GM12892 (cell line): ENCODE data around the gene CD163L1.
"Not testable (repeated sequence)": the region's sequence is repeated elsewhere in the genome, so short reads cannot be mapped to it uniquely, and the experiment has no call there.

Source experiments
- DNase-seq: peaks from one replicate; pipeline ENCODE4 v3.0.0; 2011; ENCODE audit not compliant: insufficient read length
- FAIRE-seq: peaks from 2 replicates; lab custom pipeline; 2011; peaks lifted over from hg19 to GRCh38; lab: Jason Lieb, UNC
- POLR2A ChIP-seq: IDR thresholded peaks from 2 replicates; pipeline ENCODE4 v1.6.1; 2011; ENCODE audit warnings: low read depth, low read length, control low read depth
- POLR2AphosphoS5 ChIP-seq: IDR thresholded peaks from 2 replicates; pipeline ENCODE4 v1.6.1; 2011; ENCODE audit warnings: low read depth, low read length, control low read depth
- TAF1 ChIP-seq: IDR thresholded peaks from 2 replicates; pipeline ENCODE4 v1.6.1; 2011; ENCODE audit warnings: low read depth, mild to moderate bottlenecking, control low read depth, low read length, borderline replicate concordance

Gene CD163L1

DNA sequence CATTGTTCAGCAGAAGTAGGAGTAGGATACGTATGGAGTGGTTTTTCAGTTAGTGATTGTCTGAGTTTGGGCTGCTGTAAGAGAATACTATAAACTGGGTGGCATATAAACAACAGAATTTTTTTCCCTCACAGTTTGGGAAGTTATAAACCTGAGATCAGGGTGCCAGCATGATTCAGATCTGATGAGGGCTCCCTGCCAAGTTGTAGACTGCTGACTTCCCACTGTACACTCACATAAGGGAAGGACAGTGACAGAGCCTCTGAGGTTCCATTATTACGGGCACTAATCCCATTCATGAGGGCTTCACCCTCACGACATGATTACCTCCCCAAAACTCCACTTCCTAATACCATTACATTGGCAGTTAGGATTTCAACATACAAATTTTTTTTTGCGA, 89.4 kb downstream of the CD163L1 start:
- DNase-seq (no peak), FAIRE-seq (no peak)
- TF ChIP-seq POLR2AphosphoS5: no peak
- TF ChIP-seq POLR2A: no peak
- TF ChIP-seq TAF1: no peak

DNA sequence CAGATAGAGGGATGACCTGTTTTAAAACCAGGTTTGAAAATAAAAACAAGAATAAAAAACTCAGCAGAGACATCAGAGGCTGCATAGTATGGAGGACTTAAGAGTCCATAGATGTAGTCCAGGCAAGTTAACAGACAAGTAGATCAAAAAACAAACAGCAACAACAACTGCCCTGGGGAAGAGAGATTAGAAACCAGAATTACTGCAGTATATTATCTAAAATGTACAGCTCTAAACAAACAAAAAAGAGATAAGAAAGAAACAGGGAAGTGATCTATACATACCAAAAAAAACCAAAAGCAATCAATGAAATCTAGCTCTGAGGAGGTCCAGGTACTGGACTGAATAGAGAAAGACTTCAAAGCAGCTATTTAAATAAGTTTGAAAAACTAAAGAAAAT, 91.3 kb downstream of the CD163L1 start:
- FAIRE-seq (no peak), DNase-seq (no peak)
- no peak for TF ChIP-seq POLR2A
- no peak for TF ChIP-seq POLR2AphosphoS5
- TF ChIP-seq TAF1: no peak

DNA sequence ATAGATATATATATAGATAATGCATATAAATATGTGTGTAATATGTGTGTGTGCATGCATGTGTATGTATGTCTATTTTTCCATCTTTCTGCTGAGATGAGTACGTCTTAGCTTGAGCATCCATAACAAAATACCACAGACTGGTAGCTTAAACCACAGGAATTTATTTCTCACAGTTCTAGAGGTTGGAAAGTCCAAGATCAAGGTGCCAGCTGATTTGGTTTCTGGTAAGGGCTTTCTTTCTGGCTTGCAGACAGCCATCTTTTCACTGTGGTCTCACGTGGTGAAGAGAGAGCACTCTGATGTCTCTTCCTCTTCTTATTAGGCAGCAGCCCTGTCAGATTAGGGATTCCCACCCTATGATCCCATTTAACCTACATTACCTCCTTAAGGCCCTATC, 92.8 kb downstream of the CD163L1 start:
- DNase-seq: no peak
- TF ChIP-seq POLR2A: no peak
- TF ChIP-seq TAF1: no peak
- TF ChIP-seq POLR2AphosphoS5: no peak
- FAIRE-seq: no peak

DNA sequence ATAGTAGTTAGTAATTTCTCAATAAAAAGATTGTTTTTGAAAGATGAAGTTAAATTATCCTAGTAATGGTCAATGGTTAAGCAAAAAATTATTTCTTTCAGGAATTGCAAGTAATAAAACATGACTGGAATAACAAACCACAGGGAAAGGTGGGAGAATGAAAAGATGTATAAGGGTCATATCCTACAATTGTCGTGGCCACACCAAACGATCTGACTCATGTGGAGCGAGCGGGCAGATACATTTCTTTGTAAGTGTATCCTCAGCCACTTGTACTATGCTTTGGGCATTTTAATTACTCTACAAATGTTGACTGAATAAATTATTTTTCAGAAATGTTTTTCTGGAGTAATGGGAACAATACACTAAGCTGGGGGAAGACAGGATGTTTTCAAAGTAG, 94.5 kb downstream of the CD163L1 start:
- no peak for TF ChIP-seq POLR2AphosphoS5
- no peak for TF ChIP-seq TAF1
- TF ChIP-seq POLR2A: no peak

DNA sequence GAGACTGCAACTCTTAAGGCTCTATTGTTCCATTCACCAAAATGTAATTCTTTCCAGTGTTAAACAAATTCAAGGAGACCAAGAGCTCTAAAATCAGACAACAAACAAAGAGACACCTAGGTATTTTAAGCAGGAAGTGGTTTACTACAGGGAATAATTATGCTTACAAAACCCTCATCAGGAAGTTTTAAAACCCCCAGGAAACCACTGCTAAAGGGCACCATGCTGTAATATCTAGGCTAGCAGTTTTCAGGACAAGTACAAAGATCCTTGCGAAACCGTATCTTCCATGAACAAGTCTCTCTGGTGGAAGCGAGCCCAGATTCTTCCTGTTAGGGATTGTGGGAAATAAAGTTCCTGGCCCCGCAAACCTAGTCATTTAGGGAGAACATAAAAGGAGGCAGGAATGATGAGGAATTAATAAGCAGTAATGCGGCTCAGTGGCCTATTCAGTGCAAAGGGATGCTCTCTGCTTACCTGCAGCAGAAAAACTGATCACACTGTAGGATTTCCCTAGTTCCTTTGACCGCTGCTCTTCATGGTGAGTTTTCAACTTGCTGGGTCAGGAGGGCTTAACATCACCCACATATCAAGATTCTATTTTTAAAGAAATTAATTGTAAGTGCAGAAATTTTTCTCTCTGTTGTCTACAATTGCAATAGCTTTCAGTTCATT, 97.3 kb downstream of the CD163L1 start:
- no peak for FAIRE-seq
- no peak for DNase-seq

More for the DNA sequence above, 94.5 kb downstream of the CD163L1 start:
- DNase-seq: no peak
- no peak for FAIRE-seq

DNA sequence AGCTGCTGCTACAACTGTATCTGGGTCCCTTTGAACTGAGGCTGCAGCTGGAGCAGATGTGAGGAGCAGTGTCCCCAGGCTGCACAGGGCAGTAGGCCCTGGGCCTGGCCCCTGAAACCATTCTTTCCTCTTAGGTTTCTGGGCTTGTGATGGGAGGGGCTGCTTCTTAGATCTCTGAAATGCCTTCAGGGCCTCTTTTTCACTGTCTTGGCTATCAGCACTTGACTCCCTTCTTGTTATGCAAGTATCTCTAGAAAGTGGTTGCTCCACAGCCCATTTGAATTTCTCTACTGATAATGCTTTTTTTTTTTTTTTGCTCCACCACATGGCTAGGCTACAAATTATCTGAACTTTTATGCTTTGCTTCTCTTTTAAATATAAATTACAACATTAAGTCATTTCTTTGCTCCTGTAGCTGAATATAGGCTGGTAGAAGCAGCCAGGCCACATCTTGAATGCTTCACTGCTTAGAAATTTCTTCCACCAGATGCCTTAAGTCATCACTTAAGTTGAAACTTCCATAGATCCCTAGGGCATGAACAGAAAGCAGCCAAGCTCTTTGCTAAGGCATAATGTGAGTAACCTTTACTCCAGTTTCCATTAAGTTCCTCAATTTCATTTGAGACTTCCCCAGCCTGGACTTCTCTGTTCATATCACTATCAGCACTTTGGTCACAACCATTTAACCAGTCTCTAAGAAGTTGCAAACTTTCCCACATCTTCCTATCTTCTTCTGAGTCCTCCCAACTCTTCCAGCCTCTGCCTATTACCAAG, 98.9 kb downstream of the CD163L1 start:
- TF ChIP-seq POLR2AphosphoS5: no peak
- no peak for TF ChIP-seq POLR2A
- TF ChIP-seq TAF1: no peak
- DNase-seq (no peak), FAIRE-seq (no peak)

More for the DNA sequence above, 97.3 kb downstream of the CD163L1 start:
- TF ChIP-seq POLR2AphosphoS5 (no peak), TAF1 (no peak), POLR2A (no peak)

DNA sequence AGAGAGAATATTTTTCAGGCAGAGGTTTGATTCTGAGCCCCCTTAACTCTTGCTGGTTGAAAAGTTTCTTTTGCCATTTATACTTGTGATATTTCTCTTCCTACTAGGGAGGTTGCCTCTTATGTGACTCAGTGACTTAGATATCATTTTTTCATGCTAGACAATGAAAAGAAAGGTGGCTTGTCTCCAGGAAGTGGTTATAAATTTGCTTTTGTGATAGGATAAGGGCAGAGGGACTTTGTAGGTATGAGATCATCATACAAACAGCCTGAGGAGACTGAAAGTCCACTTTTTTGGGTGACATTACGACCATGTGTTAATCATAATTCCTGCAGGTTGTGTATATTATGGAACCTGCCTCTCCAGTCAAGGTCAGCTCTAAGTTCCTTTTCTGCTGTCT, 104.3 kb downstream of the CD163L1 start:
- no peak for DNase-seq
- no peak for TF ChIP-seq TAF1
- TF ChIP-seq POLR2AphosphoS5: no peak
- no peak for TF ChIP-seq POLR2A
- no peak for FAIRE-seq

DNA sequence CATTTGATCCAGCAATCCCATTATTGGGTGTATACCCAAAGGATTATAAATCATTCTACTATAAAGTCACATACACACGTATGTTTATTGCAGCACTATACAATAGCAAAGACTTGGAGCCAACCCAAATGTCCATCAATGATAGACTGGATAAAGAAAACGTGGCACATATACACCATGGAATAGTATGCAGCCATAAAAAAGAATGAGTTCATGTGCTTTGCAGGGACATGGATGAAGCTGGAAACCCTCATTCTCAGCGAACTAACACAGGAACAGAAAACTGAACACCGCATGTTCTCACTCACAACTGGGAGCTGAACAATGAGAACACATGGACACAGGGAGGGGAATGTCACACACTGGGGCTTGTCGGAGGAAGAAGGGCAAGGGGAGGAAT, 106.2 kb downstream of the CD163L1 start:
- FAIRE-seq, DNase-seq: not testable (repeated sequence)

DNA sequence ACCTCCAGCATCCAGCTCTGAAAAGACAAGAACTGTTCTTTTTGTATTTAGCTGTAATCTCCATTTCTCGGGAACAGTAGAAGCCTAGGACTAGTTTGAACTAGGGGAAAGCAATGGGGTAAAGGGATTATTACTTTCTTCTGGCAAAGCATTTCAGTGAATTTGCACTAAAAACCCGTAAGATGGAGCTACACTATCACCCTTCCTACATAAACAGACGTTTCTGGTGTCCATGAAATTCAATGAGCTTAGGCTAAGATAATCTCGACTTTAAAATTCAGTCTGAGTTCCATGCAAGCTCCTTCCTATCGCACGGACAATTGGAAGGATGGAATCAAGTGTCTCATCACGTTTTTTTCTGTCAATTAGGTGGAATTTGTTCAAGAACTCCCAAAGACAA, 116.0 kb downstream of the CD163L1 start:
- FAIRE-seq: no peak
- no peak for DNase-seq
- TF ChIP-seq POLR2AphosphoS5 (no peak), TAF1 (no peak), POLR2A (no peak)

DNA sequence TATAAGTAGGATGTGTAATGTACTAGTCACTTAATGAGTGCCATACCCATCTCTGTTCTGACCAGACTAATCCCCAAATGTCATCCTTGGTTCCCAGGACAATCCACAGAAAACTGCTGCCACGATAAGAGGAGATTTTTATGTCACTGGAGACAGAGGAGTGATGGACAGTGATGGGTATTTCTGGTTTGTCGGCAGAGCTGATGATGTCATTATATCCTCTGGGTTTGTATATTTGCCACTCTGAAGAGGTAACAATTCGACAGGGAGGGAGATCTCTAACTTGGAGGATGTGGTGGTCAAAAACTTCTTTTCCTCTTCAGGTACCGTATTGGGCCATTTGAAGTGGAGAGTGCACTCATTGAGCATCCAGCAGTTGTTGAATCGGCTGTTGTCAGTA, 119.8 kb downstream of the CD163L1 start:
- DNase-seq: no peak
- TF ChIP-seq TAF1 (no peak), POLR2A (no peak), POLR2AphosphoS5 (no peak)
- no peak for FAIRE-seq

DNA sequence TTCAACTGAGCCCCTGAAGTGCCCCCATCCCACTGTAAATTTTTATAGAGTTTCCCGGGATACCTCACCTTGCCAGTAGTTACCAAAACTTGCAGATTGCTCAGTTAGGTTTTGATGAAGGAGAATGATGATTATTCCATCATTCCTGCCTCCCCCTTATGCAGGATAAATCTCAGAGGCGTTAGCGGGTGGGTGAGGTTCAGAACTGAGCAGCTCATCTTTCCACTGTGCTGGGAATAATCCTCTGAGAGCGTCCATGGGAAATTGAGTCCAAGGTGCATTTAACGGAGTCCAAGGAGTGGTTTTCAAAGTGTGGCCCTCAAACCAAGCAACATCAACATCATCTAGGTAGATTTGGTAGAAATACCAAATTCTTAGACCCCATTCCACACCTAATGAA, 121.4 kb downstream of the CD163L1 start:
- DNase-seq: no peak
- TF ChIP-seq TAF1 (no peak), POLR2A (no peak), POLR2AphosphoS5 (no peak)
- no peak for FAIRE-seq

DNA sequence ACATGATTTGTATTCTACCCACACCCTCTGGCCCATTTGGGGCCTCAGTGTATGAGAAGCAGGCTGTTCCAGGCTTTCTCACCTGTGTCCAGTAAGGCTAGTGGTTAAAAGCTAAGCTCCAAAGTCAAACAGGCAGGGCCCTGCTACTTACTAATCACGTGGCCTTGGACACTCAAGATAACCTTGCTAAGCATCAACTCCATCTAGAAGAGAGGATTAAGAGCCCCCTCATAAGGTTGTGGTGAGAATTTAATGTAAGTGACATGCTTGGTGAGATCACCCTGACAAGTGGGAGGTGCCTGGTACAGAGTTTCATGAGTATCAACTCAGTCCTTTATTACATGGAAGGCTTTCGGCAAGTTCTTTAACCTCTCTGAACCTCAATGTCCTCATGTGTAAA, 122.3 kb downstream of the CD163L1 start:
- FAIRE-seq: no peak

DNA sequence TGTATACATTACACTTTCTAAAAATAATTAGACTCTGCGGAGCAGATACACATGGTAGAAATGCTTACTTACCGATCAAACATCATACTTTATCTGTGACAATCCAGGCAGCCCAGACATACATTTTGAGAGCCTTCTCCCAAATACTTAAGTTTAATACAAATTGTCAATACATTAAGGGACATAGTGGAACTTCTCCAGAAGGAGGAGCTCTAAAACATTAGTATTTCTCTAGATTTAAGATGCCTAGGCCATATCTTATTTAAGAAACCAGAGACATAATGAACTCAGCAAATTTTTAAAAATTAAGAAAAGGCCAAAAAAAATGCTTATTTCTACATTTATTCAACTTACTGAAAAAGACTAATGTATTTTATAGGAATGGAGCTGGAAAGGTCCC, 124.0 kb downstream of the CD163L1 start:
- no peak for FAIRE-seq
- TF ChIP-seq POLR2AphosphoS5 (no peak), POLR2A (no peak), TAF1 (no peak)
- DNase-seq: no peak

More for the DNA sequence above, 122.3 kb downstream of the CD163L1 start:
- TF ChIP-seq POLR2AphosphoS5 (no peak), POLR2A (no peak), TAF1 (no peak)
- DNase-seq: no peak

DNA sequence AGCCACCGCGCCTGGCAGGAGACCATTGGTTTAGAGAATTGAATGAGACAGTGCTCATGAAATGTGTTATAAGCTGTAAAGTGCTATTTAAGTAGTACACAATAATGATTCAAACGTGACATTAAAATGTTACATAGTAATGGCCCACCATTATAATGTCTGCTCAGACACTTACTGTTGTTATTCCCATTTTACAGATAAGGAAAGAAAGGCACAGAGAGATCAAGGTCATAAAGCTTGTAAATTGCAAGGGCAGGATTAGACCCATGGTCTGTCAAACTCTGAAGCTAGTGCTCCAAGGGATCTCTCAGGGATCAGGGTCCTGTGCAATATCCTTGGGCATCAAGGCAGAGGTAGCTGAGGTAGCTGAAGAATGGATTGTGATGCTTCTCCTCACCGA, 133.9 kb downstream of the CD163L1 start:
- no peak for DNase-seq
- no peak for FAIRE-seq
- TF ChIP-seq POLR2AphosphoS5 (no peak), POLR2A (no peak), TAF1 (no peak)
